Measurements from ENCODE around the gene GAS2L2.

The GAS2L2 gene

GRCh38 chr17:35773679-35774425, 20.8 kb upstream of the GAS2L2 start:
- no peaks in the 10 kb centered on the region for H3K36me3 ChIP-seq (ENCODE audit: control insufficient read depth in 1 of 2, insufficient read depth in 2 of 2, low read length in 2 of 2)
- H3K27me3 ChIP-seq (ENCODE audit: control insufficient read depth in 1 of 2, insufficient read depth in 2 of 2, low read length in 2 of 2), result no peaks in the 10 kb centered on the region
- peaks cover 31 to 35% of the 10 kb centered on the region in 2 donors for H3K4me1 ChIP-seq (ENCODE audit: control insufficient read depth in 1 of 2, insufficient read depth in 2 of 2, low read length in 2 of 2)
- no peak overlapping the region for H3K9ac ChIP-seq (ENCODE audit: low read depth in 1 of 2, low read length in 2 of 2)
- H3K4me3 ChIP-seq (ENCODE audit: low read depth in 1 of 2, low read length in 2 of 2), result no peak overlapping the region
- no peaks in the 10 kb centered on the region for H3K9me3 ChIP-seq (ENCODE audit: control insufficient read depth in 1 of 2, low read length in 2 of 2)
- H3K27ac ChIP-seq (ENCODE audit: low read depth, low read length), result no peak overlapping the region

GRCh38 chr17:35773129-35773528, 20.1 kb upstream of the GAS2L2 start:
- peaks cover 35 to 37% of the 10 kb centered on the region in 2 donors for H3K4me1 ChIP-seq (ENCODE audit: control insufficient read depth in 1 of 2, insufficient read depth in 2 of 2, low read length in 2 of 2)
- no peaks in the 10 kb centered on the region for H3K9me3 ChIP-seq (ENCODE audit: control insufficient read depth in 1 of 2, low read length in 2 of 2)
- H3K27ac ChIP-seq (ENCODE audit: low read depth, low read length), result no peak overlapping the region
- H3K27me3 ChIP-seq (ENCODE audit: control insufficient read depth in 1 of 2, insufficient read depth in 2 of 2, low read length in 2 of 2), result no peaks in the 10 kb centered on the region
- H3K36me3 ChIP-seq (ENCODE audit: control insufficient read depth in 1 of 2, insufficient read depth in 2 of 2, low read length in 2 of 2), result no peaks in the 10 kb centered on the region
- no peak overlapping the region for H3K4me3 ChIP-seq (ENCODE audit: low read depth in 1 of 2, low read length in 2 of 2)
- H3K9ac ChIP-seq (ENCODE audit: low read depth in 1 of 2, low read length in 2 of 2), result no peak overlapping the region

GRCh38 chr17:35769895-35770486, 17.0 kb upstream of the GAS2L2 start:
- no peaks in the 10 kb centered on the region for H3K27me3 ChIP-seq (ENCODE audit: control insufficient read depth in 1 of 2, insufficient read depth in 2 of 2, low read length in 2 of 2)

GRCh38 chr17:35768797-35769196, 15.8 kb upstream of the GAS2L2 start:
- no peak overlapping the region for H3K4me3 ChIP-seq (ENCODE audit: low read depth in 1 of 2, low read length in 2 of 2)
- no peak overlapping the region for H3K9ac ChIP-seq (ENCODE audit: low read depth in 1 of 2, low read length in 2 of 2)
- H3K4me1 ChIP-seq (ENCODE audit: control insufficient read depth in 1 of 2, insufficient read depth in 2 of 2, low read length in 2 of 2), result peaks cover 27 to 29% of the 10 kb centered on the region in 2 donors
- H3K27ac ChIP-seq (ENCODE audit: low read depth, low read length), result no peak overlapping the region
- no peaks in the 10 kb centered on the region for H3K27me3 ChIP-seq (ENCODE audit: control insufficient read depth in 1 of 2, insufficient read depth in 2 of 2, low read length in 2 of 2)
- H3K36me3 ChIP-seq (ENCODE audit: control insufficient read depth in 1 of 2, insufficient read depth in 2 of 2, low read length in 2 of 2), result no peaks in the 10 kb centered on the region
- no peaks in the 10 kb centered on the region for H3K9me3 ChIP-seq (ENCODE audit: control insufficient read depth in 1 of 2, low read length in 2 of 2)

More at GRCh38 chr17:35769895-35770486, 17.0 kb upstream of the GAS2L2 start:
- Histone ChIP-seq H3K27ac (ENCODE audit: low read depth, low read length) (no peak overlapping the region), H3K9me3 (ENCODE audit: control insufficient read depth in 1 of 2, low read length in 2 of 2) (no peaks in the 10 kb centered on the region), H3K4me1 (ENCODE audit: control insufficient read depth in 1 of 2, insufficient read depth in 2 of 2, low read length in 2 of 2) (peaks cover 31 to 33% of the 10 kb centered on the region in 2 donors), H3K36me3 (ENCODE audit: control insufficient read depth in 1 of 2, insufficient read depth in 2 of 2, low read length in 2 of 2) (no peaks in the 10 kb centered on the region), H3K9ac (ENCODE audit: low read depth in 1 of 2, low read length in 2 of 2) (no peak overlapping the region), H3K4me3 (ENCODE audit: low read depth in 1 of 2, low read length in 2 of 2) (no peak overlapping the region)

GRCh38 chr17:35766903-35767510, 14.0 kb upstream of the GAS2L2 start:
- H3K27me3 ChIP-seq (ENCODE audit: control insufficient read depth in 1 of 2, insufficient read depth in 2 of 2, low read length in 2 of 2), result no peaks in the 10 kb centered on the region
- no peak overlapping the region for H3K27ac ChIP-seq (ENCODE audit: low read depth, low read length)
- no peak overlapping the region for H3K9ac ChIP-seq (ENCODE audit: low read depth in 1 of 2, low read length in 2 of 2)
- no peaks in the 10 kb centered on the region for H3K36me3 ChIP-seq (ENCODE audit: control insufficient read depth in 1 of 2, insufficient read depth in 2 of 2, low read length in 2 of 2)
- no peak overlapping the region for H3K4me3 ChIP-seq (ENCODE audit: low read depth in 1 of 2, low read length in 2 of 2)
- no peaks in the 10 kb centered on the region for H3K9me3 ChIP-seq (ENCODE audit: control insufficient read depth in 1 of 2, low read length in 2 of 2)
- H3K4me1 ChIP-seq (ENCODE audit: control insufficient read depth in 1 of 2, insufficient read depth in 2 of 2, low read length in 2 of 2), result peaks cover 23 to 29% of the 10 kb centered on the region in 2 donors

GRCh38 chr17:35766489-35766877, 13.4 kb upstream of the GAS2L2 start:
- Histone ChIP-seq H3K4me3 (ENCODE audit: low read depth in 1 of 2, low read length in 2 of 2) (no peak overlapping the region), H3K4me1 (ENCODE audit: control insufficient read depth in 1 of 2, insufficient read depth in 2 of 2, low read length in 2 of 2) (peaks cover 23 to 29% of the 10 kb centered on the region in 2 donors), H3K27ac (ENCODE audit: low read depth, low read length) (no peak overlapping the region), H3K9ac (ENCODE audit: low read depth in 1 of 2, low read length in 2 of 2) (no peak overlapping the region), H3K9me3 (ENCODE audit: control insufficient read depth in 1 of 2, low read length in 2 of 2) (no peaks in the 10 kb centered on the region), H3K27me3 (ENCODE audit: control insufficient read depth in 1 of 2, insufficient read depth in 2 of 2, low read length in 2 of 2) (no peaks in the 10 kb centered on the region), H3K36me3 (ENCODE audit: control insufficient read depth in 1 of 2, insufficient read depth in 2 of 2, low read length in 2 of 2) (no peaks in the 10 kb centered on the region)

- H3K27ac ChIP-seq (ENCODE audit: low read depth, low read length), result no peak overlapping the region
- peaks cover 23 to 29% of the 10 kb centered on the region in 2 donors for H3K4me1 ChIP-seq (ENCODE audit: control insufficient read depth in 1 of 2, insufficient read depth in 2 of 2, low read length in 2 of 2)
- H3K9me3 ChIP-seq (ENCODE audit: control insufficient read depth in 1 of 2, low read length in 2 of 2), result no peaks in the 10 kb centered on the region
- no peaks in the 10 kb centered on the region for H3K27me3 ChIP-seq (ENCODE audit: control insufficient read depth in 1 of 2, insufficient read depth in 2 of 2, low read length in 2 of 2)
- no peak overlapping the region for H3K9ac ChIP-seq (ENCODE audit: low read depth in 1 of 2, low read length in 2 of 2)
- no peak overlapping the region for H3K4me3 ChIP-seq (ENCODE audit: low read depth in 1 of 2, low read length in 2 of 2)
- no peaks in the 10 kb centered on the region for H3K36me3 ChIP-seq (ENCODE audit: control insufficient read depth in 1 of 2, insufficient read depth in 2 of 2, low read length in 2 of 2)
These were observed 12.9 kb upstream of the GAS2L2 start for GRCh38 chr17:35765756-35766488.

- Histone ChIP-seq H3K4me3 (ENCODE audit: low read depth in 1 of 2, low read length in 2 of 2) (peak overlapping the region in 1 of 2 donors; percentile 72), H3K9me3 (ENCODE audit: control insufficient read depth in 1 of 2, low read length in 2 of 2) (no peaks in the 10 kb centered on the region), H3K36me3 (ENCODE audit: control insufficient read depth in 1 of 2, insufficient read depth in 2 of 2, low read length in 2 of 2) (no peaks in the 10 kb centered on the region), H3K27ac (ENCODE audit: low read depth, low read length) (no peak overlapping the region), H3K27me3 (ENCODE audit: control insufficient read depth in 1 of 2, insufficient read depth in 2 of 2, low read length in 2 of 2) (no peaks in the 10 kb centered on the region), H3K4me1 (ENCODE audit: control insufficient read depth in 1 of 2, insufficient read depth in 2 of 2, low read length in 2 of 2) (peaks cover 23 to 29% of the 10 kb centered on the region in 2 donors), H3K9ac (ENCODE audit: low read depth in 1 of 2, low read length in 2 of 2) (no peak overlapping the region)
These were observed 12.2 kb upstream of the GAS2L2 start for GRCh38 chr17:35765086-35765710.

GRCh38 chr17:35764123-35764991, 11.3 kb upstream of the GAS2L2 start:
- H3K27me3 ChIP-seq (ENCODE audit: control insufficient read depth in 1 of 2, insufficient read depth in 2 of 2, low read length in 2 of 2), result no peaks in the 10 kb centered on the region
- no peak overlapping the region for H3K27ac ChIP-seq (ENCODE audit: low read depth, low read length)
- peak overlapping the region; percentile 72 for H3K4me3 ChIP-seq (ENCODE audit: low read depth in 1 of 2, low read length in 2 of 2)
- no peaks in the 10 kb centered on the region for H3K9me3 ChIP-seq (ENCODE audit: control insufficient read depth in 1 of 2, low read length in 2 of 2)
- H3K36me3 ChIP-seq (ENCODE audit: control insufficient read depth in 1 of 2, insufficient read depth in 2 of 2, low read length in 2 of 2), result no peaks in the 10 kb centered on the region
- peak overlapping the region; percentile 42 to 56 for H3K9ac ChIP-seq (ENCODE audit: low read depth in 1 of 2, low read length in 2 of 2)
- peaks cover 21 to 24% of the 10 kb centered on the region in 2 donors for H3K4me1 ChIP-seq (ENCODE audit: control insufficient read depth in 1 of 2, insufficient read depth in 2 of 2, low read length in 2 of 2)

Data from duodenal mucosa (tissue), 2 donors.